Mucosa of stomach (tissue), 1 donor: ENCODE results near the gene CTSH.
"Not testable (repeated sequence)": the region's sequence is repeated elsewhere in the genome, so short reads cannot be mapped to it uniquely, and the experiment has no call there.

Source experiments
- H3K27me3 ChIP-seq: one replicate; pipeline ENCODE4 v1.7.0; 2013; ENCODE audit warnings: mild to moderate bottlenecking, low read length; ENCODE audit not compliant: control insufficient read depth, insufficient read depth
- H3K36me3 ChIP-seq: one replicate; pipeline ENCODE4 v1.7.0; 2013; ENCODE audit warnings: low read length; ENCODE audit not compliant: control insufficient read depth, insufficient read depth
- H3K4me1 ChIP-seq: one replicate; pipeline ENCODE4 v1.7.0; 2013; ENCODE audit warnings: mild to moderate bottlenecking, low read length; ENCODE audit not compliant: control insufficient read depth, insufficient read depth
- H3K4me3 ChIP-seq: one replicate; pipeline ENCODE4 v1.7.0; 2013; ENCODE audit warnings: low read length
- H3K9ac ChIP-seq: one replicate; pipeline ENCODE4 v1.7.0; 2013; ENCODE audit warnings: mild to moderate bottlenecking, low read length, moderate library complexity
- H3K9me3 ChIP-seq: one replicate; pipeline ENCODE4 v1.7.0; 2013; ENCODE audit warnings: mild to moderate bottlenecking, low read length, moderate library complexity; ENCODE audit not compliant: control insufficient read depth
- donor health status: Pancreatic carcinoma.

The CTSH gene

DNA sequence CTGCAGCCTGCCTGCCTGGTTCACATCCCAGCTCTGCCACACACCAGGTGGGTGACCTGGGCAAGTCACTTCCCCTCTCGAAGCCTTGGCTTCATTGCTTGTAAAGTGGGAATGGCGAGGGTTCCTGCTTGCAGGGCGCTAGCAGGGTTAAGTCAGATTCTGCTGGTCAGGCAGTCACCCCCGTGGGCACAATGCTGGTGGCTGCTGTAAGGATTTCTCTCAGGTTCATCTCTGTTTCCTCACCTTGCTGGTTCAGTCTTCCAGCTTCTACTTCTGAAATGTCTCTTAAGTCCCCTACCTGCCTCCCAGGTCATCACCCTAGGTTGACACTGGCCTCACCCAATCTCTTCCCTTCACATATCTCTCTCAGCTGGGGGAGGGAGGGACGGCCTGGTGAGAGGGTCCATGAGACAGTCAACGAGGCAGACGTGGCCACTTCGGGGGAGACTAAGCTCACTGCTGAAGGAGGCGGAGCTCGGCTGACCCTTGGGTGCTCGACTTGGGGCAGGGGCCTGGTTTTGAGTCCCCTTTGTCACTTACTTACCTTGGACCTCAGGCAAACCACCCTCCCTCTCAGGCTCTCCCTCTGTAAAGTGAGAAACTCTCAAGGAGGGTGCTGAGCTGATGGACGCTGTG, 11.5 kb downstream of the CTSH start:
- Histone ChIP-seq H3K4me1 (peaks cover 3% of the 10 kb centered on the region), H3K4me3 (no peak overlapping the region), H3K36me3 (peaks cover 11% of the 10 kb centered on the region), H3K9ac (no peak overlapping the region), H3K9me3 (no peaks in the 10 kb centered on the region), H3K27me3 (no peaks in the 10 kb centered on the region)

DNA sequence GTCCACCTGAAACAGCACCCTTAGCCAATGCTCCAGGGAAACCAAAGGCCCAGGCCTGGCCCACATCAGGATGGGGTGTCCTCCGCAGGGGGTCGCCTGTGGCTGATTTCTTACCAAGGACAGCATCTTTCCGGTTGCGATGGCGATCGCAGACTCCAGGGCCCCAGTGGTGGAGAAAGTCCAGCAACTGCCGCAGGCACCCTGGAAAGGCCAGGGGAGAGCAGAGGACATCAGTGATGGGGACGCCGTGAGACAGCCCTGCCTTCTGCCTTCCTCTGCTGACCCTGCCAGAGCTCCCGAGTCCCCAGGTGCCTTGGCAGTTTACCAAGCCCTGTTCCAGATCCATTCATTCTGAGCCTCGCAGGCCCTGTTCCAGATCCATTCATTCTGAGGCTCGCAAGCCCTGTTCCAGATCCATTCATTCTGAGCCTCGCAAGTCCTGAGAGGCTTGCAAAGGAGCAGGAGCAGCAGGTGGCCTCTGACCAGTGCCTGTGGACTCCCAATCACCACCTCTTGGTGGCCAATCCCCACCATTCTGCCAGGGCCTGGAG, 12.5 kb downstream of the CTSH start:
- Histone ChIP-seq H3K9ac (no peak overlapping the region), H3K9me3 (no peaks in the 10 kb centered on the region), H3K4me3 (no peak overlapping the region), H3K36me3 (peaks cover 13% of the 10 kb centered on the region), H3K4me1 (peaks cover 3% of the 10 kb centered on the region), H3K27me3 (no peaks in the 10 kb centered on the region)

DNA sequence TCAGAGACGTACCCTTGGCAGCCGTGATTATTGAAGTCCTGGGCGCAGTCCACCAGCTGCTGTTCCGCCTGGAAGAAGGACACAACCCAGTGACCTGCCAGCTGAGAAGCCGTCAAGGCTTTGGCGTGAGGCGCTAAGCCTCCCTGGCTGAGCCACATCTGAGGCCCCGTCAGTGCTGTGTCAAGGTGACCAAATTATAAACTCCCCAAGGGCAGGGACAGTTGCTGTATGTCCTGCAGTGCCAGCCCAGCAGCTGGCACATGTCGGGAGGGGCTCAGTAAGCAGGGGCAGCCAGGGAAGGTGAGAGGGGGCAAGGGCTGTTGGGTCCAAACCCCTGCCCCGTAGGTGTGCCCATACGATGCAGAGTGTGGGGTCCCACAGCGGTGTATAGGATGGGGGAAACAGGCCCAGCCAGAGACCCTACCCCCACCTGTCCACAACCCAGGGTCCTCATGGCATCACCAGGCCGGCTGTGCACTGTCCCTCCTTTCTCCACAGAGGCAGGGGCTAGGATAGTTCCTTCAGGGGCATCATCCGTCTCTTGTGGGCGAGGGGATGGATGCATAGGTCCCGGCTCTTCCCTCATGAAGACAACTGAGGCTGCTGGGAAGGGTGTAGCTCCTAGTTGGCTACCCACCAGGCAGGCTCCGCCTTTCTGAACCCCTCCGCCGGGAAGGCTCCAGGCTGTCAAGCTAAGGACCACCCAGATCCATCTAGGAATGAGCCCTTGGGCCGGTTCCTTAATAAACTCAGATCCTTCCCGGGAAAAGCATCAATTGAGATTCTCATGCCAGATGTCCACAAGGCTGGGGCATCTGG, 13.2 kb downstream of the CTSH start:
- H3K9me3 ChIP-seq: no peaks in the 10 kb centered on the region
- no peak overlapping the region for H3K9ac ChIP-seq
- H3K27me3 ChIP-seq: no peaks in the 10 kb centered on the region
- peaks cover 17% of the 10 kb centered on the region for H3K36me3 ChIP-seq
- peaks cover 3% of the 10 kb centered on the region for H3K4me1 ChIP-seq
- H3K4me3 ChIP-seq: no peak overlapping the region

DNA sequence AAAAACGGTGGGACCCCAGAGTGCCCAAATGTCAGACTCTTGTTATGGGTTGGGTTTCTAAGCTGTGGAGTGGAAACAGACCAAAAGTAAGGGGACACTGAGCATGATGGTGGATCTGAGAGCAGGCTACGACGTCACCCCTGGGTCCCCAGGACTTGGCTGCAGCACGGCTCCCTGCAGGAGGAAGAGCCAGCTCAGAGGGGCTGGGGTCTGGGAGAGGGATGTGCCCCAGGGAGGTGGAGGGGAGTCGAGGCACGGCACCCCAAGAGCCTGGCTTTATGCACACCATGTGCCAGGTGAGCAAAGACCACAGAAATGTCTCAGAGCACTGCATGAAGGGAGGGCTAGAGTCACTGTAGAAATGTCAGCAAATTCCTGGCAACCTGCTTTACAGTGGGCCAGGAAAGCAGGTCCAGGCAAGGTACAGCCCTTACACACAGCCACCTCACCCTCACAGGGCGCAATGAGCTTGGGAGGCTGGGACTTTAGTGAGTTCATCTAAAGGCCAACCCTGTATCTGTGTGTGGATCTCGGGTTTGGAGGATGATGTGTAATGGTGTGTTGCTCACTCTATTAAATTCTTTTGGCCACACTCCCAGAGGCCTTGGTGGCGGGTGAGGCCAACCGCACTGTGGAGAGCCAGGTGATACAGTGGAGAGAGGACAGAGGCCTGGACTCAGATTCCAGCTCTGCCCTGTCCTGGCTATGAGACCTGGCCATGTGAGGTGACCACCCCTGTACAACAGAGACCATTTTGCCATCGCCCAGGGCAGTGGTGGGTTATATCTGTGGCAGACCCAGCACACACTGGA, 14.1 kb downstream of the CTSH start:
- H3K4me1 ChIP-seq: peaks cover 3% of the 10 kb centered on the region
- no peaks in the 10 kb centered on the region for H3K27me3 ChIP-seq
- no peak overlapping the region for H3K9ac ChIP-seq
- no peaks in the 10 kb centered on the region for H3K9me3 ChIP-seq
- no peak overlapping the region for H3K4me3 ChIP-seq
- H3K36me3 ChIP-seq: peaks cover 17% of the 10 kb centered on the region

DNA sequence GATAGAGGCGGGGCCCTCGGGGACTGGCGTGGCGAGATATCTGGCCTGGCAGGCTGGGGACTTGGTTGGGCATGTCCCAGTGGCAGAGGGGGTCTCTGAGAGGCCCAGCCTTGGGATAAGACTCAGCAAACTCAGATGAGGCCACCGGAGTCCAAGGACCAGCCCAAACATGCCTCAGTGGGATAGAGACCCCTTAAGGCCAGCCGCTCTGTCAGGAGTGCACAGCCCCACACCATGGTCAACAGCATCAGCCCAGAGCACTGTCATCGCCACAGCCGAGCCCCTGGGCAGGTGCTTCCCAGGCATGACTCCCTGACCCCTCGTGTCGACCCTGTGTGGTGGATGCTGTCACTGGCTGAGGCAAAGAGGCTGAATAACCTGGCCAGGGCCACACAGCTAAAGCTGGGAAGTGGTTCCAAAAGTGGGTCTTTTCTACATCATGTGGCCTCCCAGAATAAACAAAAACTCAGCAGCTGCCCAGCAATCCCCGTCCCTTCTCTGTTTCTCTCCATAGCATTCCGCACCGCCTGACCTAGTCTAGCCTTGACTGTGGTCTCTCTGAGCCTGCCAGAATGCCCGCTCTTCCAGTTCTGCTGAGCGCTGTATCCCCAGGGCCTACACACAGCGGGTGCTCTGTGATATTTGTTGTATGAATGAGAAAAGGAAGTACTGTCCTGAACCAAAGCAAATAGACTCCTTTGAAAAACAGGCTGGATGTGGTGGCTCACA, 15.1 kb downstream of the CTSH start:
- Histone ChIP-seq H3K36me3 (peaks cover 17% of the 10 kb centered on the region), H3K9me3 (no peaks in the 10 kb centered on the region), H3K9ac (no peak overlapping the region), H3K4me1 (peaks cover 3% of the 10 kb centered on the region), H3K4me3 (no peak overlapping the region), H3K27me3 (no peaks in the 10 kb centered on the region)

DNA sequence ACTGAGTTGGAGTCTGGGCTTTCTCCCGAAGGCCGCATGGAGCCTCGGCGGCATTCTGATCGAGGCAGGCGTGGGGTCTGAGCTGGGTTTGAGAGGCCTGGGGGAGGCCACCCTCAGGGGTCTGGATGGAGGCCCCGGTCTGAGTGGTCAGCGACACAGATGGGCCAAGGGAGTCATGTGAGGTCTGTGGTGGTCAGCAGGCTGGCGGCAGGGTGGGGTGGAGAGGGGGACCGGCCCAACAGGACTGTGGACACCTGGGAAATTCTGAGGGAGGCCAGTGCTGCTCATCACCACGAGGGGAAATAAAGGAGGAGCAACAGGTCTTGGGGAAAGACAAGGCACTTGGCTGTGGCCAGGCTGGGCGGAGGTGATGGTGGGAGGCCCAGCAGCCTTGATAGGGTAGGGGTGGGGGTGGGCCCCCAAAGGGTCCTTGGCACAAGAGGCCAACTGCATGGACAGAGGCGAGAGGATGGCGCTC, 16.2 kb downstream of the CTSH start:
- Histone ChIP-seq H3K9me3 (no peaks in the 10 kb centered on the region), H3K27me3 (no peaks in the 10 kb centered on the region), H3K9ac (no peak overlapping the region), H3K4me3 (no peak overlapping the region), H3K4me1 (peaks cover 3% of the 10 kb centered on the region), H3K36me3 (peaks cover 17% of the 10 kb centered on the region)

DNA sequence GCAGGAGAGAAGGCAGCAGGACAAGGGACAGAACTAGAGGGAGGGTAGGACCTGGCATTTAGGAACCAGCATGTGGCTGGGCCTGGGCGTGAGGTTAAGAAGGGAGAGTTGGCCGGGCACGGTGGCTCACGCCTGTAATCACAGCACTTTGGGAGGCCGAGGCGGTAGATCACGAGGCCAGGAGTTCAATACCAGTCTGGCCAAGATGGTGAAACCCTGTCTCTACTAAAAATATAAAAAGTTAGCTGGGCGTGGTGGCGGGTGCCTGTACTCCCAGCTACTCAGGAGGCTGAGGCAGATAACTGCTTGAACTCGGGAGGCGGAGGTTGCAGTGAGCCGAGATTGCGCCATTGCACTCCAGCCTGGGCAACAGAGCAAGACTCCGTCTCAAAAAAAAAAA, 16.7 kb downstream of the CTSH start:
- not testable (repeated sequence) for H3K4me1 ChIP-seq, H3K4me3 ChIP-seq, H3K9me3 ChIP-seq, H3K9ac ChIP-seq, H3K27me3 ChIP-seq
- peaks cover 17% of the 10 kb centered on the region for H3K36me3 ChIP-seq

DNA sequence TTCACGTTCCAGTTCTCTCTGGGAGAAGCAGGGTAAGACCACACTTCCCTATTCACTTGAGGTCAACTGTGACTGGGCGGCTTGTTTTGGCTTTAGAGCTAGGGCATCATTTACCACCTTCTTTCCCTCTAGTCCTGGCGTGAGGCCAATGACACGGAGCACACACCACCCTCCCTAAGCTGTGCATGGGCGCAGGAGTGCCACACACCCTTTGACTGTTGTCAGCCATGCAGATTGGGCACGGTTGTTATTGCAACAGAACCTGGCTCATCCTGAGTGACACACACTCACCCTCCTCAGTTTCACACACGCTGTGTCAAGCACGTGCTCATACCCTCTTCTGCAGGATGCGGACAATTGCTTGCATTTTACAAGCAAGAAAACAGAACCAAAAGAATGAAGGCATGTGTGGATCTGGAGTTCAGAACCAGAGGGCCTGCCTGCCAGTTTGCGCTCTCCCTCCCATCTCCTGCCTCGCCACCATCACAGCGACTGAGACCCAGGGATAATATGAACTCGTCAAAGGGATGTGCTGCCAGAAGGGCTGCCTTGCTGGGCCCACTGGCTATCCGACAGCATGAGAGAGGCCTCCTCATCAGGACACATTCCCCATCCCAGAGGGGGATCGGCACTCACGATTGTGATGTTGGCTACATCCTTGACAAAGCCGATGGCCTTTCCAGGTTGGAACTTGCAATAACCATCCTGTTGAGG, 17.6 kb downstream of the CTSH start:
- H3K9me3 ChIP-seq: no peaks in the 10 kb centered on the region
- H3K27me3 ChIP-seq: no peaks in the 10 kb centered on the region
- H3K4me1 ChIP-seq: peaks cover 3% of the 10 kb centered on the region
- peaks cover 17% of the 10 kb centered on the region for H3K36me3 ChIP-seq
- no peak overlapping the region for H3K4me3 ChIP-seq
- H3K9ac ChIP-seq: no peak overlapping the region

DNA sequence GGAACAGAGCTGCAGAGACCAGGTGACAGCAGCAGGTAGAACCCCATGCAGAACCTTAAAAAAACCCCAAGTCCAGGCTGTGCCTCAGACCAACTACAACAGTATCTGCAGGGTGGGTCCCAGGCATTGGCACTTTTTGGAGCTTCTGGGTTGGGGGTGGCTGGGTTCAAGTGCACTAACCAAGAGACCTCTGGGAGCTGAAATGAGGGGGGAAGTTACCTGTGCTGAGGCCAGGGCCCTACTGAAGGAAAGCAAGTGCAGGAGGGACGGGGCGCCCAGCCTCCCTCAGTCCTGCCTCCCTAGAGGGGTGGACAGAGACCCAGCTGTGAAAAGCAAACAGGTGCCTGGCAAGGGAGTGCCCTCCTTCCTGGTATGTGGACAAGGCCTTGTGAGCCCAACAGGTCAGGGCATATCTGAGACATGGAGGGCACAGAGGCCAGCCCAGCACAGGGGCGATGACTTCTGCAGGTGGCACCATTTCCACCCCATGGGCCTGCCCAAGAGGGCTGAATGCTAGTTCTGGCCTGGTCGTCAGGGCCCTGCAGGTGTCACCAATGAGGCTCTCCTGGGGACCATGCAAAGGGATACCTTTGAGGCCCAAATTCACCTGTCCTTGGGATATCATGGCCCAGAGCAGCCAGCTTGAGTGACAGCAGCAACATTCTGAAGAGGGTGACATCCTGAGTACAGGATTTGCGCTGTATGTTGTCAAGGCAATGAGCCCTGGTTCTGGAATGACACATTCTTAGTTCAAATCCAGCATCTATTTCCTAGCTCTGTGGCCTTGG, 18.7 kb downstream of the CTSH start:
- peaks cover 2% of the 10 kb centered on the region for H3K4me1 ChIP-seq
- no peaks in the 10 kb centered on the region for H3K27me3 ChIP-seq
- no peak overlapping the region for H3K9ac ChIP-seq
- no peaks in the 10 kb centered on the region for H3K9me3 ChIP-seq
- H3K4me3 ChIP-seq: no peak overlapping the region
- peaks cover 13% of the 10 kb centered on the region for H3K36me3 ChIP-seq

DNA sequence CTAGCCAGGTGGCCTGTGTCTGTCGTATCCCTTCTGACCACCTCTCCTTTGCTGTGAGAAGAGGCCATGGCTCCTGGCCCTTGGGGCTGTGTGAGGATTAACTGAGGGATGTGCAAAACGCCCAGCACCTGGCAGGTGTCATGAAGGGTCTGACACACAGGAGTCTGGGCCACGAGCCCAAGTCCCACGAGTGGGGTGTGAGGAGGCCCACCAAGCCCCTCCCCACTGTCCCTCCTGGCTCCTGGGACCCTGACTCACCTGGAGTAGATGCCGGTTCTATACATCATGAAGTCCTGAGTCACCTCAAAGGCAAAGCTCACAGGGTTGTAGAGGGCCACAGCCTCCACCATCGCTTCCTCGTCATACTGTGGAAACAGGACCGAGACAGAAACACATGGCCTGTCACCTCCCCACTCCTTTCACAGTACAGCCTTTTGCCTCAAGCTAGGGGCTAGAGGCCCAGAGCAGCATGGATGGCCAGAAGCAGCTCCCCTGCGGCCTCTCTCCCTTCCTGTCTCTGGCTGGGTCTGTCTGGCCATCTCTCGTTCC, 19.7 kb downstream of the CTSH start:
- H3K4me1 ChIP-seq: no peaks in the 10 kb centered on the region
- no peak overlapping the region for H3K4me3 ChIP-seq
- peaks cover 14% of the 10 kb centered on the region for H3K36me3 ChIP-seq
- no peaks in the 10 kb centered on the region for H3K9me3 ChIP-seq
- H3K27me3 ChIP-seq: no peaks in the 10 kb centered on the region
- H3K9ac ChIP-seq: no peak overlapping the region
